HUES48 (cell line): ENCODE measurements around the gene CXXC4.

ENCODE experiments used
- H3K27ac ChIP-seq: one replicate; pipeline ENCODE4 v1.7.0; 2013; ENCODE audit warnings: low read depth, low read length, inconsistent platforms
- H3K27me3 ChIP-seq: 2 replicates; pipeline ENCODE4 v1.6.1; 2013; ENCODE audit warnings: mild to moderate bottlenecking, low read length; ENCODE audit not compliant: control insufficient read depth, insufficient read depth
- H3K36me3 ChIP-seq: 2 replicates; pipeline ENCODE4 v1.6.1; 2013; ENCODE audit warnings: low read length; ENCODE audit not compliant: control insufficient read depth, insufficient read depth
- H3K4me1 ChIP-seq: 2 replicates; pipeline ENCODE4 v1.6.1; 2013; ENCODE audit warnings: mild to moderate bottlenecking, low read length; ENCODE audit not compliant: control insufficient read depth, insufficient read depth
- H3K4me3 ChIP-seq: 2 replicates; pipeline ENCODE4 v1.5.1; 2013; ENCODE audit warnings: mild to moderate bottlenecking, low read depth, low read length
- H3K9ac ChIP-seq: 2 replicates; pipeline ENCODE4 v1.6.1; 2013; ENCODE audit warnings: mild to moderate bottlenecking, low read depth, low read length, moderate library complexity
- H3K9me3 ChIP-seq: 2 replicates; pipeline ENCODE4 v1.6.1; 2013; ENCODE audit warnings: low read length; ENCODE audit not compliant: control insufficient read depth, insufficient read depth

The CXXC4 gene

DNA sequence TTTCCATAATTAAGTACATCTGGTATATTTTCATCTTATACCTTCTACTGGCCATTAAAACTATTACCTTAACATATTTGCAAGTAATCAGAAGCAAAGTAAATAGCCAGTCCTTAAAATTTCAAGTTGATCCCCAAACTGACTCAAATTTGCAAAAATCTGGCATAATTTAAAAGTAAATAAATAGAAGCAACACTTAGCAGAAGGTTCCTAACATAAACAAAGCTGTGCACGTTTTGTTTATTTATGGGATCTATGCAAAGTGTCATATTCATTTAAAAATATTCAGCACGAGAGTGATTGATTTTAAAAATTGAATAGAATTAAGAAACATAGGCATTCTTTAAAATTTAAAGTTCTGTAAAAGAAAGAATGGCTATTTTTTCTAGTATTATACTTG, 9.8 kb upstream of the CXXC4 start:
- Histone ChIP-seq H3K9me3 (no peaks in the 10 kb centered on the region), H3K4me3 (no peak overlapping the region), H3K36me3 (no peaks in the 10 kb centered on the region), H3K27me3 (no peaks in the 10 kb centered on the region), H3K9ac (no peak overlapping the region), H3K4me1 (peaks cover 5% of the 10 kb centered on the region; the same call in 1 of the 2 replicates), H3K27ac (no peak overlapping the region)

DNA sequence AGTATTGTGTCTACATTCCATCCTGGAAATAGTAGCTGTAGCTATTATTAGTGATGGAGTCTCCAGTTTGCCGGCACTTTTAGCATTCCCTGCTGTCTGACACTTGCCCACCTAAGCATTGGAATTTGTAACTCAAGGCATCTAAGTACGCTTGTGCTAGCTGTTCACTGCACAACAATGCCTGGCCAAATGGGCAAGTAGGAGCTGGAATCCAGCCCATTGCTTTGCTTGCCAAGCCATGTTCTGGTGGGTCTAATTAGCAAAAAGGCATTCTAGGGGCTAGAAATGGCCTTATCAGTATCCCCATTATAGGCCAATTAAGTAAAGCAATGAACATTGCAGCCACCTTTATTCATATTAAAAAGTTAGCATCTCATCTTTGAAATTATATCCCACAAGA, 7.8 kb upstream of the CXXC4 start:
- Histone ChIP-seq H3K4me3 (no peak overlapping the region), H3K9me3 (no peaks in the 10 kb centered on the region), H3K9ac (no peak overlapping the region), H3K27ac (no peak overlapping the region), H3K36me3 (no peaks in the 10 kb centered on the region), H3K27me3 (no peaks in the 10 kb centered on the region), H3K4me1 (peaks cover 5% of the 10 kb centered on the region; the same call in 1 of the 2 replicates)

DNA sequence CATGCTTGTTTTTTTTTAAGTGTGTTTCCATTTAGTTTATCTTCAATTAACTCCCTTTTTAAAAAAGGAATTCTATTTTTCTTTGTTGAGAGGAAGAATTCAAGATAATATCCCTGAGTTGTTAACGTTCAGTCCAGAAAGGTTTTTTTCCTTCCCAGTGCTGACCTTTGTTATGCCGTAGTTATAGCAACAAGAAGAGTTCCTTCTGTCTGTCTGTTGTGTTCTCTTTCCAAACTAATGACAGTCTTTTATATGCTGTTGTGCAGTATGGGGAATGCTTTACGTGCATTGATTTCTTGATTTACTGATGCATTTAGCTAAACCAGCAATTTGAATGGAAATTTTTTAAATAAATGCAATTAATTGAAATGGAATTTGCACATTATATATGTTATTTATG, 6.6 kb upstream of the CXXC4 start:
- Histone ChIP-seq H3K27ac (no peak overlapping the region), H3K9me3 (no peaks in the 10 kb centered on the region), H3K27me3 (0 out of 2 replicates have a peak, but pooled peaks cover 3% of the 10 kb centered on the region), H3K4me3 (no peak overlapping the region), H3K9ac (no peak overlapping the region), H3K36me3 (no peaks in the 10 kb centered on the region), H3K4me1 (peaks cover 5% of the 10 kb centered on the region; the same call in 1 of the 2 replicates)

DNA sequence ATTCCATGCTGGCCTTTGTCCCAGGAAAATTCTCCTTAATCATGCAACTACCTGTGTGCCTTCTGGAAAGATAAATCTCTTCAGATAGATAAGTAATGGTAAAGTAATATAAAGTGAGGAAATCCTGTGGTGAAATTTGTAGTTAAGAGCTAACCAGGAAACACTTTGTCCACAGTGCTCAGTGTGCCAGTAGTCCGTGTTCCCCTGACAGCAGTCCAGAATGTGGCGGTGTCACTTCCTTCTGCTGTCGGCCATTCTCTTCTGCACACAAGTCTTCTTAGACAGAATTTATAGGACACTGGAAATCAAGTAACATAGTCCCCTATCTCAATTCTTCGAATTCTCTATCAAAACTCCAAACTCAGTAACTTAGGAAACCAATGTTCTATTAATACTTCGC, 5.7 kb upstream of the CXXC4 start:
- Histone ChIP-seq H3K27me3 (0 out of 2 replicates have a peak, but pooled peaks cover 5% of the 10 kb centered on the region), H3K9me3 (no peaks in the 10 kb centered on the region), H3K4me3 (no peak overlapping the region), H3K36me3 (no peaks in the 10 kb centered on the region), H3K27ac (no peak overlapping the region), H3K4me1 (peaks cover 13% of the 10 kb centered on the region; the same call in 1 of the 2 replicates), H3K9ac (no peak overlapping the region)

DNA sequence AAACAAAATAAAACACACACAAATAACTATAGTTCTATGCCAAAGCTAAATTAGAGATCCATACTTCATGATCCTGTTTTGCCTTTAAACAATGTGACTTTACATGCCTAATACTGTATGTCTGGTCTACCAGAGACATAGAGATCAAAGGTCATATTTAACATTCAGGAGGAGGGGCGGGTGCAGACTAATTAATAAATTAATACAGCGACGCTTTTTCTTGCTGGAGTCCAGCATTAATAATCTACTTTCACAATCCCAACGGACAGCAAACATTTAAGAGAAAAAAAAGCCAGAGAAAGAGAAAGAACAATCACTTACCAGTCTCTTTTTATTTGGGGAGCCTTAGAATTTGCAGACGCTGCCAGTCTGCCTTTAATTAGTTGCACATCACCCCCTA, 509 bp downstream of the CXXC4 start:
- peak overlapping the region; percentile 89 for H3K4me3 ChIP-seq
- H3K4me1 ChIP-seq = peaks cover 40% of the 10 kb centered on the region
- no peaks in the 10 kb centered on the region for H3K9me3 ChIP-seq
- no peaks in the 10 kb centered on the region for H3K36me3 ChIP-seq
- H3K27ac ChIP-seq = no peak overlapping the region
- H3K9ac ChIP-seq = no peak overlapping the region
- peaks cover 25% of the 10 kb centered on the region for H3K27me3 ChIP-seq

DNA sequence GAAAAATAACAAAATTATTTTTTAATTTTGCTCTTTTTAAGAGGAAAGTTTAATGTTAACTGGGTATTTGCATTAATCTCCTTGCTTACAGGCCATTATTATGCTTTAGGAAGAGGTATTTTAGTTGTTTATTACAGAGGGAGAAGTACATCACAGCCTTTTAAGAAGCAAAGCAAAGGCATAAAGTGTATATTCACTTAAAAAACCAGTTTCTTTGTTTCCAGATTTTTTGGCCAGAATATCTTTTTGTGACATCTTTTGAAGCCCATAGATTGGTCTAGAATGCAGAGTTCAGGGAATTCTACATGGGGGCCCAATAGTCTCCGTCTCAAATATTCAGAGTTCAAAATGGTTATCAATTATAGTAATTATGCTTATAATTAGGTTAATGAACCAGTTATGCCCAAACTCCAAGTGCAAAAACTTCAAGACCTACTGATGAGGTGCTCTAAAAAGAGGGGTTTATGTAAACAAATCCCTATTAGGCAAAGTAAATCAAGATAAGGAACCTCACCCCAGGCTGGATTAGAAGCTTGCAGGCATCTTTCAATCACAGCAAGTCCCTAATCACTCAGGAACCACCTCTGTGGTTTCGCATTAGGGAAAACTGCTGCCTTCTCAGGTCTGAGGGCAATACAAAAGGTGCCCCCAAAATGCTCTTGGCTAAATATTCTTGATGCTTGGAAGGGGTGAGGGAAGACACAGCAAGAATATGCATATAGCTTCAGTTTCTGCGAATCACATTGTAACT, 1.4 kb downstream of the CXXC4 start:
- no peaks in the 10 kb centered on the region for H3K36me3 ChIP-seq
- H3K27me3 ChIP-seq = peaks cover 27% of the 10 kb centered on the region
- H3K4me1 ChIP-seq = peaks cover 41% of the 10 kb centered on the region
- peak overlapping the region; percentile 81 for H3K27ac ChIP-seq
- peak overlapping the region; percentile 73; the same call in 1 of the 2 replicates for H3K4me3 ChIP-seq
- H3K9ac ChIP-seq = no peak overlapping the region
- no peaks in the 10 kb centered on the region for H3K9me3 ChIP-seq

DNA sequence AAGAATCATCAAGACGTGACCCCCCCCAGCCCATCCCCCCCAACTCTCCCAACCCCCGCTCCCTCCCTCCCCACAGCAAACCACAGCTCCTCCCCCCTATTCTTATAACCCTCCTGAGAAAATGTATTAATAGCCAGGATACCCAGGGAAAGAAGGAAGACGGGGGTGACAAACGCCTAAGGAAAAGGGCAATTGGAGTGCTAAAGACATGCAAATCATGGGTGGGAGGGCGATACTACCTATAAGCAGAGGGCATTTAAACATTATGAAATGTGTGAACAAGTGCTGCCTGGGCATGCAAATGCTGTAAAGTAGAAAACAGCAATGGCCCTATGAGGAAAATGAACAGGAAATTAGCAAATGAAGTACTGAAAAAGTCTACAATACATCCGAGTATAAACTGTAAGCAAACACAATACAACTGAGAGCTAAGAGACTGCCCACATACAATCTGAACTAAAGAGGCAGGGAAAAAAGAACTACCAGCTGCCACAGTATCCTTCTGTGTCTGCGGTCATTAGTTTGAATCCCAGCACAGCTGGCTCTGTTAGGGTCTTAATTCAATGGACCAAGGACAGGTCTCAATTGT, 2.4 kb downstream of the CXXC4 start:
- Histone ChIP-seq H3K27ac (peak overlapping the region; percentile 90), H3K27me3 (peaks cover 27% of the 10 kb centered on the region), H3K4me3 (peak overlapping the region; percentile 73), H3K9ac (no peak overlapping the region), H3K9me3 (no peaks in the 10 kb centered on the region), H3K36me3 (no peaks in the 10 kb centered on the region), H3K4me1 (peaks cover 41% of the 10 kb centered on the region)

DNA sequence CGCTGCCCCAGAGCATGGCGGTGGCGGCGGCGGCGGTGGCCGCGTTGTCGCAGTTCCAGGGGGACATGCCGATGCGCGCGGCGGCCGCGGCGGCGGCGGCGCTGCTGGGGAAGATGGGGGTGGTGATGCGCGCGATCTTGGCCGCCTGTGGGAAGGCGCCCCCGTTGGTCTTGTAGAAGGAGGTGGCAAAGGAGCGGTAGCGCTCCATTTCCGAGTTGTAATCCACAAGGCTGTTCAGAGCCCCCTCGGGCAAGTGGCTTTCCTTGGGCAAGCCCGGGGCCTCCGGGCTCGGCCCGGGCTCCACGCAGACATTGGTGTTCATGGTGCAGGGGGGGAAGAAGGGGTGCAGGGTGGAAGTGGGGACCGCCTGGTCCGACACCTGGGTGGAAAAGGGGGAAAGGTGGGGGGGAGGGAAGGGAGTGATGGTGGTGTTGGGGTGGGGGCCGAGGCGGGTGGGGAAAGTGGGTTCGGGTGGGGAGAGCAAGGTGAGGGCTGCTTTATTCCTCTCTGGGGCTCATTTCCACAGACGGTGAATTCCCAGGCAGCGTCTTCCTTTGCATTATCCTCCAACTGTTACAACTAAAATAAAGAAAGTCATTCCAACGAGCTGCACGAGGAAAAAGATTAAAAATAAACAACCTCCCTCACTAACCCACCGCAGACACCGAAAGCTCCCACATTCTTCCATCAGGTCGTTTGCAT, 3.1 kb downstream of the CXXC4 start:
- no peaks in the 10 kb centered on the region for H3K9me3 ChIP-seq
- H3K36me3 ChIP-seq = no peaks in the 10 kb centered on the region
- peak overlapping the region; percentile 90 for H3K27ac ChIP-seq
- H3K27me3 ChIP-seq = peaks cover 26% of the 10 kb centered on the region
- H3K9ac ChIP-seq = peak overlapping the region; percentile 59
- peaks cover 47% of the 10 kb centered on the region for H3K4me1 ChIP-seq
- H3K4me3 ChIP-seq = peak overlapping the region; percentile 73

DNA sequence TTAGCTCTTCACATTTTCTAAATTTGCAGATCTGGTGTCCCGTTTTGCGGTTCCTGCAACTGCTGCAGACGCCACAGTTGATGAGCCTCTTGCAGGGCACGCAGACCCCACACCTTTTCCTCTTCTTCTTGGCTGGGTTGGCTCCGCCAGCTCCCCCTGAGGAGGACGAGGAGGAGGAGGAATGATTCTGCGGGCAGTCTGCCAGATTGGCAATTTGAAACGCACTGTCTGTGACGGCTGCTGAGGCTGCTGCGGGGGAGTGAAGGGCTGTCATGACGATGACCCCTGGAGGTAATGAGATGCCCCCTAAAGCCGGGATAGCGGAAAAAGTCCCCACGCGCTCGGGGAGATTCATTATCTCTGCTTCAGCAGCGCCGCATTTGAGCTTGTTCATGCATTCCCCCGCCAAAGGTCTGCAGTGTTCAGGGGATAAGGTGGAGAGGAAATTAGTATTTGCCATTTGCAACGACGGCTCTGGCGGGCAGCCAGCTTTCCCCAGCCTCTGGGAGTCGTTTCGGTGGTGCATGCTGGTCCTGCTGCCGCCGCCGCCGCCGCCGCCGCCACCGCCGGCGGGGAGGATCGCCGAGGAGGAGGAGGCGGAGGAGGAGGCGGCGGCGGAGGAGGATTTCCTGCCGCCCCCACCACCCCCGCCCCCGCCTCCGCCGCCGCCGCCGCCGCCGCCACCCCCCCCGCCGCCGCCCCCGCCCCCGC, 3.8 kb downstream of the CXXC4 start:
- Histone ChIP-seq H3K4me1 (peaks cover 45% of the 10 kb centered on the region), H3K9me3 (no peaks in the 10 kb centered on the region), H3K27me3 (peaks cover 22% of the 10 kb centered on the region), H3K4me3 (peak overlapping the region; percentile 78), H3K36me3 (no peaks in the 10 kb centered on the region), H3K9ac (peak overlapping the region; percentile 13; the same call in 1 of the 2 replicates), H3K27ac (peak overlapping the region; percentile 73)

DNA sequence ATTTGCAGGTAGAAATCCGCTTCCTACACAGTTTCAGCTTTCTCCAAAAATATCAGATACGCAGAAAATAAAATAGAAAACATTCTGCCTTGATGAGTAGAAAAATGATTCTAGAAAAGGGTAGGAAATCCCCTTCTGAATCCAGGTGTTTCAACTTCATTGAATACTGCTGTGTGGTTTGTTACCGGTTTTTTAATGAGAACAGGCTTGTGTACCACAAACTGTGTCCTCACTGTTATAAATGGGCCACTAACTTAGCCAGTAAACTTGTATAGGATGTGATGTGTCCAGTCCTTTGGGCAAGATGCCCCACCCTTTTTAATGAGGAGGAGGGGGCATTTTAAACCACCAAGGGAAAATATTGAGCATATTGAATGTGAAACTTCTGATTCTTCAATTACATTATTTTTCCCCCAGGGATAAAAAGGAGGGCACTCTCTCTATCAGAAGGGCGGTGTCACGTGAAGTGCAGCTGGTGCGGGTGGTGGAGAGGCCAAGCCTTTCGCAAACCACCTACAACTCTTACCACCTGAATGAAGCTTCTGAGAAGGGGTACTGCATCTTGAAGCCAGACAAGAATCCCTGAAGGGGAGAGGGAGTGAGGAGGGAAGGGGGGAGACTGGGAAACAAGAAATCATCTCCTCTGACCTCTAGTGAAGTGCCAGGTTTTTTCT, 4.5 kb downstream of the CXXC4 start:
- H3K9ac ChIP-seq = no peak overlapping the region; the same call in 1 of the 2 replicates
- H3K36me3 ChIP-seq = no peaks in the 10 kb centered on the region
- peak overlapping the region; percentile 73 for H3K27ac ChIP-seq
- no peaks in the 10 kb centered on the region for H3K9me3 ChIP-seq
- peaks cover 22% of the 10 kb centered on the region for H3K27me3 ChIP-seq
- peaks cover 41% of the 10 kb centered on the region for H3K4me1 ChIP-seq
- H3K4me3 ChIP-seq = peak overlapping the region; percentile 78
